ENCODE measurements around the gene THYN1.
"Not testable (repeated sequence)": the region's sequence is repeated elsewhere in the genome, so short reads cannot be mapped to it uniquely, and the experiment has no call there.

The THYN1 gene

GRCh38 chr11:134273317-134273712 is 20.2 kb upstream of the THYN1 start:
- no peak for DNase-seq

- DNase-seq: no peak
Observed at GRCh38 chr11:134272381-134273316, 19.5 kb upstream of the THYN1 start.

GRCh38 chr11:134271978-134272377 is 18.8 kb upstream of the THYN1 start:
- DNase-seq: no peak

GRCh38 chr11:134270250-134270714 is 17.1 kb upstream of the THYN1 start:
- DNase-seq: no peak

- no peak for DNase-seq
Observed at GRCh38 chr11:134267966-134268365, 14.8 kb upstream of the THYN1 start.

- no peak for DNase-seq
Observed at GRCh38 chr11:134267461-134267860, 14.3 kb upstream of the THYN1 start.

GRCh38 chr11:134266841-134267251 is 13.7 kb upstream of the THYN1 start:
- no peak for DNase-seq

GRCh38 chr11:134266440-134266839 is 13.3 kb upstream of the THYN1 start:
- no peak for DNase-seq

GRCh38 chr11:134264966-134265764 is 12.0 kb upstream of the THYN1 start:
- DNase-seq: no peak

- DNase-seq: no peak
Observed at GRCh38 chr11:134261626-134262488, 8.7 kb upstream of the THYN1 start.

- no peak for DNase-seq
Observed at GRCh38 chr11:134260983-134261382, 7.8 kb upstream of the THYN1 start.

GRCh38 chr11:134260503-134260902 is 7.4 kb upstream of the THYN1 start:
- DNase-seq: no peak

GRCh38 chr11:134258577-134258976 is 5.4 kb upstream of the THYN1 start:
- no peak for DNase-seq

- no peak for DNase-seq
Observed at GRCh38 chr11:134257101-134257500, 3.9 kb upstream of the THYN1 start.

GRCh38 chr11:134255184-134255561 is 2.0 kb upstream of the THYN1 start:
- DNase-seq: not testable (repeated sequence)

GRCh38 chr11:134254433-134255183 is 1.5 kb upstream of the THYN1 start:
- no peak for DNase-seq

- DNase-seq: no peak
Observed at GRCh38 chr11:134252346-134253187, 585 bp downstream of the THYN1 start.

GRCh38 chr11:134250675-134251074 is 2.5 kb downstream of the THYN1 start:
- no peak for DNase-seq

GRCh38 chr11:134250246-134250645 is 2.9 kb downstream of the THYN1 start:
- DNase-seq: no peak

- DNase-seq: no peak
Observed at GRCh38 chr11:134248910-134249480, 4.2 kb downstream of the THYN1 start.

- no peak for DNase-seq
Observed at GRCh38 chr11:134246678-134247077, 6.5 kb downstream of the THYN1 start.
